B cell (primary cell): ENCODE data around the gene PTPRN2. TPM values are rescaled to one million over a fixed set of nuclear protein-coding genes. Genes with fewer than 3 reads are reported as not detected.

Source experiments
- ATAC-seq: fragments of 200-7000 bp; cut with Tn5 transposase; one replicate; pipeline ENCODE4 v1.10.0; 2021; ENCODE audit warnings: low read depth, mild to moderate bottlenecking, moderate number of reproducible peaks, moderate library complexity
- CTCF ChIA-PET: fragments of 350-600 bp; sonication (Branson Sonifier 250); formaldehyde crosslinking; loops from one replicate; lab custom pipeline; 2021; ENCODE audit warnings: antibody characterized with exemption, inconsistent platforms; lab: Charles Lee
- POLR2A ChIA-PET: fragments of 350-600 bp; sonication (Branson Sonifier 250); formaldehyde crosslinking; loops from one replicate; lab custom pipeline; 2021; ENCODE audit warnings: antibody characterized with exemption; lab: Charles Lee
- DNase-seq: peaks from one replicate; pipeline ENCODE4 v3.0.0; 2013
- H2AFZ ChIP-seq: 2 replicates; pipeline ENCODE4 v1.6.1; 2012; ENCODE audit warnings: mild to moderate bottlenecking, low read depth, low read length; ENCODE audit not compliant: insufficient read depth, poor library complexity, severe bottlenecking
- H3K27ac ChIP-seq, 2 donors: 1 replicate in 1 of 2; 2 replicates in 1 of 2; pipeline ENCODE4 v1.5.1; 2012 to 2013; ENCODE audit warnings: low read length in 2 of 2, mild to moderate bottlenecking in 2 of 2, moderate library complexity in 1 of 2
- H3K27me3 ChIP-seq, 4 experiments: fragments of 200-600 bp in 1 of 4; sonication (generic) in 1 of 4; replicated peaks in 1 of 4; 1 replicate in 2 of 4; 2 replicates in 2 of 4; pipeline versions ENCODE4 v1.6.1 to v1.7.0; 2013 to 2016; ENCODE audit warnings: low read length in 3 of 4, mild to moderate bottlenecking in 2 of 4, mixed read lengths in 1 of 4, moderate library complexity in 1 of 4; ENCODE audit not compliant: insufficient read depth in 4 of 4, control insufficient read depth in 3 of 4; ENCODE audit errors: control extremely low read depth in 1 of 4
- H3K36me3 ChIP-seq, 2 experiments: replicated peaks in 1 of 2; 1 replicate in 1 of 2; 2 replicates in 1 of 2; pipeline versions ENCODE4 v1.6.1 to v1.7.1; 2013; ENCODE audit warnings: low read length in 1 of 2; ENCODE audit not compliant: insufficient read depth in 2 of 2, control insufficient read depth in 1 of 2; ENCODE audit errors: control extremely low read depth in 1 of 2, extremely low read depth in 1 of 2
- H3K4me1 ChIP-seq, 2 donors: fragments of 200-600 bp in 1 of 2; sonication (generic) in 1 of 2; 1 replicate in 1 of 2; 2 replicates in 1 of 2; pipeline versions ENCODE4 v1.5.1 to v1.6.1; 2013 to 2017; ENCODE audit warnings: low read length in 2 of 2; ENCODE audit not compliant: control insufficient read depth in 2 of 2, insufficient read depth in 2 of 2
- H3K4me2 ChIP-seq: replicated peaks from 2 replicates; pipeline ENCODE3; 2012; ENCODE audit warnings: mild to moderate bottlenecking, low read depth, low read length; ENCODE audit not compliant: poor library complexity, severe bottlenecking
- H3K4me3 ChIP-seq, 5 experiments: fragments of 200-600 bp in 1 of 5; sonication (generic) in 1 of 5; 1 replicate in 3 of 5; 2 replicates in 2 of 5; pipeline versions ENCODE4 v1.5.1 to v1.7.0; 2011 to 2016; ENCODE audit warnings: low read length in 4 of 5, mild to moderate bottlenecking in 4 of 5, low read depth in 2 of 5, control low read depth in 1 of 5, moderate library complexity in 1 of 5; ENCODE audit not compliant: insufficient read depth in 1 of 5; ENCODE audit errors: control extremely low read depth in 1 of 5, extremely low read depth in 1 of 5
- H3K79me2 ChIP-seq: fragments of 200-600 bp; sonication (generic); one replicate; pipeline ENCODE4 v1.6.0; 2016; ENCODE audit warnings: low read length; ENCODE audit not compliant: control insufficient read depth, insufficient read depth
- H3K9ac ChIP-seq: fragments of 200-600 bp; sonication (generic); 2 replicates; pipeline ENCODE4 v1.6.1; 2017; ENCODE audit warnings: mild to moderate bottlenecking, low read length, moderate library complexity
- H3K9me3 ChIP-seq, 3 donors: one replicate each; pipeline versions ENCODE4 v1.6.1 to v1.7.1; 2013; ENCODE audit warnings: low read length in 2 of 3; ENCODE audit not compliant: control insufficient read depth in 2 of 3, insufficient read depth in 1 of 3; ENCODE audit errors: control extremely low read depth in 1 of 3
- H4K20me1 ChIP-seq: 2 replicates; pipeline ENCODE4 v1.6.0; 2012; ENCODE audit warnings: mild to moderate bottlenecking, low read length; ENCODE audit not compliant: insufficient read depth, control insufficient read depth, poor library complexity, severe bottlenecking
- H3K27ac Mint-ChIP-seq: one replicate; pipeline ENCODE4 v1.8.0; 2021; ENCODE audit warnings: mixed read lengths
- H3K27me3 Mint-ChIP-seq: one replicate; pipeline ENCODE4 v1.8.0; 2021; ENCODE audit warnings: mixed read lengths
- H3K4me1 Mint-ChIP-seq: one replicate; pipeline ENCODE4 v1.8.0; 2021; ENCODE audit warnings: mixed read lengths
- H3K4me3 Mint-ChIP-seq: one replicate; pipeline ENCODE4 v1.8.0; 2021; ENCODE audit warnings: mixed read lengths
- H3K9me3 Mint-ChIP-seq: one replicate; pipeline ENCODE4 v1.8.0; 2022; ENCODE audit warnings: mixed read lengths; ENCODE audit not compliant: insufficient read depth
- CTCF ChIP-seq: fragments of 200-600 bp; IDR thresholded peaks from one replicate; pipeline ENCODE4 v1.8.0; 2022; ENCODE audit warnings: antibody characterized with exemption, mild to moderate bottlenecking
- EZH2 ChIP-seq: IDR thresholded peaks from 2 replicates; pipeline ENCODE4 v1.6.1; 2012; ENCODE audit warnings: borderline replicate concordance, low read depth, mild to moderate bottlenecking, moderate library complexity, low read length; ENCODE audit not compliant: insufficient read depth, poor library complexity, severe bottlenecking
- WGBS: methylation state at CpG from one replicate; pipeline ENCODE4 v1.1.5; 2013; ENCODE audit warnings: missing lambda C conversion rate; ENCODE audit not compliant: insufficient coverage; 5-methylcytosine and 5-hydroxymethylcytosine counted together
- intact Hi-C: fragments of 100-400 bp; cut with micrococcal nuclease; formaldehyde crosslinking; loops from one replicate; pipeline ENCODE4 v1.10.0; 2022
- polyA plus RNA-seq: library from polyadenylated mRNA; depleted of rRNA; stranded (reverse); fragments of >200 nt; gene quantifications from 2 replicates; pipeline ENCODE4 v1.2.3, GENCODE V29; 2012
- total RNA-seq, 2 donors: library from RNA; stranded (reverse); fragments of 120-200 nt in 1 of 2; gene quantifications; 1 replicate in 1 of 2; 2 replicates in 1 of 2; pipeline versions ENCODE4 v1.2.3 to v1.2.4, GENCODE V29; 2013 to 2022

Gene PTPRN2
- total and polyA plus RNA-seq, 2 donors (not counting 1 experiment from before 2014, with no cell fraction given), result 2.0 to 5.0 TPM

- Mint-ChIP-seq H3K4me3 (no peak overlapping the region), H3K27me3 (no peaks in the 10 kb centered on the region), H3K9me3 (peaks cover 3% of the 10 kb centered on the region), H3K27ac (no peak overlapping the region), H3K4me1 (no peaks in the 10 kb centered on the region)
- ChIA-PET CTCF (no interaction called here), POLR2A (no interaction called here)
- H3K4me1 ChIP-seq, result no peaks in the 10 kb centered on the region
- no peak for DNase-seq
- no peak overlapping the region for H2AFZ ChIP-seq
- no peaks in the 10 kb centered on the region for H3K27me3 ChIP-seq
- ATAC-seq, result no peak
- WGBS, result 97% methylated on average over 12 of the region's 23 CpGs
- no peak overlapping the region for H3K4me2 ChIP-seq
- no peak overlapping the region for H3K27ac ChIP-seq
- H4K20me1 ChIP-seq, result no peaks in the 10 kb centered on the region
- TF ChIP-seq EZH2 (no peak), CTCF (no peak)
- peaks cover 0 to 23% (median 0%) of the 10 kb centered on the region in 3 donors for H3K9me3 ChIP-seq
- intact Hi-C loops, result no loop called here
- no peak overlapping the region for H3K9ac ChIP-seq
- H3K79me2 ChIP-seq, result no peaks in the 10 kb centered on the region
- no peaks in the 10 kb centered on the region for H3K36me3 ChIP-seq
- no peak overlapping the region for H3K4me3 ChIP-seq
Measured at GRCh38 chr7:157791261-157791660, 796.4 kb downstream of the PTPRN2 start.

GRCh38 chr7:157789942-157790341 is 797.7 kb downstream of the PTPRN2 start:
- H3K4me2 ChIP-seq, result no peak overlapping the region
- no peak overlapping the region for H3K9ac ChIP-seq
- Mint-ChIP-seq H3K4me3 (no peak overlapping the region), H3K4me1 (no peaks in the 10 kb centered on the region), H3K27me3 (no peaks in the 10 kb centered on the region), H3K27ac (no peak overlapping the region), H3K9me3 (peaks cover 3% of the 10 kb centered on the region)
- TF ChIP-seq EZH2 (no peak), CTCF (no peak)
- DNase-seq (no peak), ATAC-seq (no peak)
- H3K4me3 ChIP-seq, result no peak overlapping the region
- no peaks in the 10 kb centered on the region for H3K27me3 ChIP-seq
- peaks cover 0 to 21% (median 0%) of the 10 kb centered on the region in 3 donors for H3K9me3 ChIP-seq
- H3K79me2 ChIP-seq, result no peaks in the 10 kb centered on the region
- H3K36me3 ChIP-seq, result no peaks in the 10 kb centered on the region
- no peak overlapping the region for H3K27ac ChIP-seq
- POLR2A ChIA-PET, result no interaction called here
- WGBS, result 98% methylated on average over 4 of the region's 4 CpGs
- no peak overlapping the region for H2AFZ ChIP-seq
- CTCF ChIA-PET, result no interaction called here
- no peaks in the 10 kb centered on the region for H4K20me1 ChIP-seq
- H3K4me1 ChIP-seq, result no peaks in the 10 kb centered on the region
- intact Hi-C loops, result no loop called here
